IMR-90 (cell line): ENCODE data around the gene CERT1. TPM values are rescaled to one million over a fixed set of nuclear protein-coding genes. Genes with fewer than 3 reads are reported as not detected.

Source experiments
- ATAC-seq: fragments of 200-7000 bp; cut with Tn5 transposase; 2 replicates; pipeline ENCODE4 v1.9.1; 2020; ENCODE audit warnings: low read depth, mild to moderate bottlenecking, moderate library complexity
- BruUV-seq: library from RNA; stranded (reverse); fragments of 400-500 nt; replicated peaks from 2 replicates; lab custom pipeline; 2021; lab: Mats Ljungman, UMichigan
- CTCF ChIA-PET: fragments of 300-600 bp; formaldehyde crosslinking; extraction: SDS; loops from one replicate; lab custom pipeline; 2021; ENCODE audit warnings: antibody characterized with exemption; lab: Yijun Ruan, JAX
- POLR2A ChIA-PET: fragments of 300-600 bp; sonication (Branson Sonifier 250); formaldehyde crosslinking; loops from one replicate; lab custom pipeline; 2022; ENCODE audit warnings: antibody characterized with exemption; ENCODE audit not compliant: unreplicated experiment; lab: Charles Lee
- DNase-seq: peaks from one replicate; pipeline ENCODE4 v3.0.0; 2013
- H2AFZ ChIP-seq: replicated peaks from 2 replicates; pipeline ENCODE3; 2013; ENCODE audit warnings: low read length, mild to moderate bottlenecking; ENCODE audit not compliant: poor library complexity
- H2AK5ac ChIP-seq: 2 replicates; pipeline ENCODE4 v1.6.1; 2013; ENCODE audit warnings: low read depth, low read length, inconsistent platforms
- H2AK9ac ChIP-seq: replicated peaks from 2 replicates; pipeline ENCODE3; 2013; ENCODE audit warnings: mild to moderate bottlenecking, low read depth, low read length, moderate library complexity; ENCODE audit not compliant: poor library complexity
- H2BK120ac ChIP-seq: 2 replicates; pipeline ENCODE4 v1.6.1; 2013; ENCODE audit warnings: low read depth, low read length, inconsistent platforms
- H2BK15ac ChIP-seq: 3 replicates; pipeline ENCODE4 v1.6.1; 2013; ENCODE audit warnings: low read depth, low read length, inconsistent platforms
- H2BK20ac ChIP-seq: 2 replicates; pipeline ENCODE4 v1.6.1; 2013; ENCODE audit warnings: low read depth, mild to moderate bottlenecking, inconsistent platforms, low read length, moderate library complexity
- H2BK5ac ChIP-seq: 2 replicates; pipeline ENCODE4 v1.6.1; 2013; ENCODE audit warnings: mild to moderate bottlenecking, low read depth, low read length, inconsistent platforms; ENCODE audit not compliant: poor library complexity, severe bottlenecking
- H3K14ac ChIP-seq: replicated peaks from 2 replicates; pipeline ENCODE4 v1.6.1; 2013; ENCODE audit warnings: low read depth, low read length, inconsistent platforms
- H3K18ac ChIP-seq: 2 replicates; pipeline ENCODE4 v1.6.1; 2013; ENCODE audit warnings: low read depth, low read length, control low read depth
- H3K23ac ChIP-seq: 2 replicates; pipeline ENCODE4 v1.6.1; 2013; ENCODE audit warnings: low read depth, low read length, inconsistent platforms
- H3K27ac ChIP-seq: 2 replicates; pipeline ENCODE4 v1.5.1; 2013; ENCODE audit warnings: mild to moderate bottlenecking, control low read depth, low read length; ENCODE audit not compliant: insufficient read depth
- H3K27me3 ChIP-seq: 2 replicates; pipeline ENCODE4 v1.6.1; 2013; ENCODE audit warnings: low read length; ENCODE audit not compliant: control insufficient read depth, insufficient read depth
- H3K36me3 ChIP-seq: 2 replicates; pipeline ENCODE4 v1.6.1; 2013; ENCODE audit warnings: low read length, mixed read lengths; ENCODE audit not compliant: control insufficient read depth, insufficient read depth
- H3K4ac ChIP-seq: 2 replicates; pipeline ENCODE4 v1.6.1; 2013; ENCODE audit warnings: low read depth, low read length, inconsistent platforms
- H3K4me1 ChIP-seq: 2 replicates; pipeline ENCODE4 v1.6.1; 2013; ENCODE audit warnings: low read length, mixed read lengths; ENCODE audit not compliant: control insufficient read depth, insufficient read depth
- H3K4me2 ChIP-seq: 2 replicates; pipeline ENCODE4 v1.6.1; 2013; ENCODE audit warnings: low read depth, mild to moderate bottlenecking, control low read depth, low read length, moderate library complexity
- H3K4me3 ChIP-seq: 2 replicates; pipeline ENCODE4 v1.5.1; 2013; ENCODE audit warnings: low read depth, mild to moderate bottlenecking, control low read depth, low read length, moderate library complexity; ENCODE audit not compliant: insufficient read depth
- H3K56ac ChIP-seq: 2 replicates; pipeline ENCODE4 v1.6.1; 2013; ENCODE audit warnings: low read length, inconsistent platforms; ENCODE audit not compliant: insufficient read depth; ENCODE audit errors: extremely low read depth
- H3K79me1 ChIP-seq, 2 experiments: 2 replicates each; pipeline ENCODE4 v1.6.1; 2013; ENCODE audit warnings: low read length in 2 of 2, inconsistent platforms in 1 of 2, low read depth in 1 of 2
- H3K9ac ChIP-seq: 2 replicates; pipeline ENCODE4 v1.6.1; 2013; ENCODE audit warnings: low read depth, low read length, control low read depth
- H3K9me1 ChIP-seq: 2 replicates; pipeline ENCODE4 v1.6.1; 2013; ENCODE audit warnings: low read length, inconsistent platforms; ENCODE audit not compliant: insufficient read depth
- H3K9me3 ChIP-seq: 2 replicates; pipeline ENCODE4 v1.6.1; 2013; ENCODE audit warnings: low read length; ENCODE audit not compliant: control insufficient read depth, insufficient read depth
- H4K20me1 ChIP-seq: 2 replicates; pipeline ENCODE4 v1.6.1; 2013; ENCODE audit warnings: low read length, inconsistent platforms; ENCODE audit not compliant: insufficient read depth
- H4K5ac ChIP-seq: 2 replicates; pipeline ENCODE4 v1.6.1; 2013; ENCODE audit warnings: mild to moderate bottlenecking, low read depth, low read length, control low read depth
- H4K8ac ChIP-seq, 2 experiments: 2 replicates each; pipeline ENCODE4 v1.6.1; 2013; ENCODE audit warnings: low read depth in 2 of 2, low read length in 2 of 2, control low read depth in 1 of 2, inconsistent platforms in 1 of 2
- H4K91ac ChIP-seq: 2 replicates; pipeline ENCODE4 v1.6.1; 2013; ENCODE audit warnings: low read depth, low read length, inconsistent platforms; ENCODE audit not compliant: insufficient read depth
- BHLHE40 ChIP-seq: fragments of 150-350 bp; IDR thresholded peaks from 2 replicates; pipeline ENCODE4 v1.6.1; 2016; ENCODE audit warnings: mild to moderate bottlenecking, low read depth, low read length
- CEBPB ChIP-seq: IDR thresholded peaks from 2 replicates; pipeline ENCODE4 v1.6.1; 2012; ENCODE audit warnings: low read depth, low read length, improper control_type of control experiment
- CHD1 ChIP-seq: IDR thresholded peaks from 2 replicates; pipeline ENCODE4 v1.6.1; 2012; ENCODE audit warnings: low read depth, low read length, improper control_type of control experiment
- CTCF ChIP-seq: conservative IDR thresholded peaks from 2 replicates; pipeline ENCODE4 v1.5.1; 2012; ENCODE audit warnings: mild to moderate bottlenecking, low read depth, low read length, improper control_type of control experiment
- ELK1 ChIP-seq: fragments of 150-350 bp; IDR thresholded peaks from 2 replicates; pipeline ENCODE4 v1.6.1; 2016; ENCODE audit warnings: low read depth, mild to moderate bottlenecking, low read length, moderate library complexity, borderline replicate concordance
- FOS ChIP-seq: fragments of 150-350 bp; IDR thresholded peaks from 2 replicates; pipeline ENCODE4 v1.6.1; 2016; ENCODE audit warnings: low read depth, low read length
- MAZ ChIP-seq: IDR thresholded peaks from 2 replicates; pipeline ENCODE4 v1.6.1; 2012; ENCODE audit warnings: low read depth, mild to moderate bottlenecking, low read length, improper control_type of control experiment, moderate library complexity, borderline replicate concordance
- MXI1 ChIP-seq: IDR thresholded peaks from 2 replicates; pipeline ENCODE4 v1.6.1; 2012; ENCODE audit warnings: low read depth, mild to moderate bottlenecking, low read length, moderate library complexity, borderline replicate concordance
- NFE2L2 ChIP-seq: fragments of 150-350 bp; IDR thresholded peaks from 2 replicates; pipeline ENCODE4 v1.6.1; 2016; ENCODE audit warnings: low read depth, mild to moderate bottlenecking, low read length
- POLR2A ChIP-seq: IDR thresholded peaks from 2 replicates; pipeline ENCODE4 v1.6.1; 2012; ENCODE audit warnings: mild to moderate bottlenecking, low read depth, low read length
- RAD21 ChIP-seq: IDR thresholded peaks from 2 replicates; pipeline ENCODE4 v1.6.1; 2012; ENCODE audit warnings: low read length, improper control_type of control experiment
- RCOR1 ChIP-seq: IDR thresholded peaks from 2 replicates; pipeline ENCODE4 v1.6.1; 2012; ENCODE audit warnings: mild to moderate bottlenecking, low read length, improper control_type of control experiment; ENCODE audit not compliant: insufficient replicate concordance
- RFX5 ChIP-seq: IDR thresholded peaks from 2 replicates; pipeline ENCODE4 v1.8.0; 2012; ENCODE audit warnings: low read depth, mild to moderate bottlenecking, low read length, moderate library complexity
- SMC3 ChIP-seq: fragments of 150-350 bp; IDR thresholded peaks from 2 replicates; pipeline ENCODE4 v1.6.1; 2016; ENCODE audit warnings: low read depth, mild to moderate bottlenecking, antibody characterized with exemption, low read length, moderate library complexity
- USF2 ChIP-seq: fragments of 150-350 bp; IDR thresholded peaks from 2 replicates; pipeline ENCODE4 v1.6.1; 2017; ENCODE audit warnings: mild to moderate bottlenecking, antibody characterized with exemption, low read length, low read depth
- WGBS, 2 experiments: methylation state at CpG; one replicate each; pipeline versions ENCODE4 v1.1.5 to v1.1.7; 2013; ENCODE audit warnings: missing lambda C conversion rate in 2 of 2; ENCODE audit not compliant: insufficient read length in 1 of 2; ENCODE audit errors: extremely low coverage in 2 of 2; 5-methylcytosine and 5-hydroxymethylcytosine counted together
- dilution Hi-C: fragments of 300-500 bp; cut with HindIII; formaldehyde crosslinking; loops from one replicate; pipeline ENCODE4 v1.14.3; 2018; ENCODE audit warnings: low sequenced_read_pairs; ENCODE audit not compliant: unreplicated experiment
- in situ Hi-C: fragments of 300-500 bp; cut with MboI; formaldehyde crosslinking; loops from 3 replicates; pipeline ENCODE4 v1.14.3; 2019; ENCODE audit warnings: low sequenced_read_pairs, inconsistent platforms, mixed read lengths
- intact Hi-C: fragments of 100-400 bp; cut with micrococcal nuclease; formaldehyde crosslinking; loops from 2 replicates; pipeline ENCODE4 v1.10.0; 2022
- polyA plus RNA-seq, 3 experiments: library from polyadenylated mRNA; depleted of rRNA; stranded (reverse); fragments of >200 nt; gene quantifications; 2 replicates each; pipeline ENCODE4 v1.2.3, GENCODE V29; 2012; ENCODE audit warnings: low replicate concordance in 1 of 3
- total RNA-seq: library from RNA; depleted of rRNA; stranded (reverse); fragments of >200 nt; gene quantifications from 2 replicates; pipeline ENCODE4 v1.2.3, GENCODE V29; 2012

The CERT1 gene
- total and polyA plus RNA-seq, 2 of the 4 experiments (the other 2 are of a cell fraction) = 7.2 TPM

GRCh38 chr5:75395277-75395676 lies 116.2 kb downstream of the CERT1 start:
- Histone ChIP-seq H3K4me3 (no peak overlapping the region), H2BK20ac (no peak overlapping the region), H3K4me1 (no peaks in the 10 kb centered on the region), H3K9ac (no peak overlapping the region), H3K18ac (no peak overlapping the region), H3K79me1 (no peaks in the 10 kb centered on the region; a peak in 1 of 4 replicates), H3K27me3 (no peaks in the 10 kb centered on the region), H2AK5ac (no peak overlapping the region), H3K4ac (no peak overlapping the region), H2AK9ac (no peak overlapping the region), H3K14ac (no peak overlapping the region), H3K4me2 (no peak overlapping the region), H2AFZ (no peak overlapping the region), H2BK120ac (no peak overlapping the region), H3K27ac (no peak overlapping the region), H4K5ac (no peak overlapping the region), H4K8ac (no peak overlapping the region), H3K36me3 (no peaks in the 10 kb centered on the region), H3K9me3 (no peaks in the 10 kb centered on the region), H3K23ac (no peak overlapping the region), H4K91ac (no peak overlapping the region), H3K9me1 (no peaks in the 10 kb centered on the region), H4K20me1 (no peaks in the 10 kb centered on the region), H2BK5ac (no peak overlapping the region), H3K56ac (no peak overlapping the region), H2BK15ac (no peak overlapping the region)
- CTCF ChIA-PET = interaction anchor here (0.5 kb wide), 1 partner anchor 115 kb away, joined by 3 read pairs; no protein-coding TSS in a partner anchor
- DNase-seq = no peak
- POLR2A ChIA-PET = no interaction called here
- in situ Hi-C loops = loop anchor here (25.0 kb wide), 1 partner anchor 292 kb away; no protein-coding TSS in a partner anchor
- ATAC-seq = no peak
- BruUV-seq = no TSS peak
- dilution Hi-C loops = no loop called here
- intact Hi-C loops = no loop called here
- no CpG with 5 or more reads among the region's 3 CpGs for WGBS, 2 experiments
- TF ChIP-seq RAD21 (no peak), RCOR1 (no peak), CHD1 (no peak), NFE2L2 (no peak), ELK1 (no peak), USF2 (no peak), FOS (no peak), CEBPB (no peak), BHLHE40 (no peak), POLR2A (no peak), CTCF (no peak), RFX5 (no peak), MAZ (no peak), MXI1 (no peak), SMC3 (no peak)
